NCI-H187 treated with DMSO at 0.1 percent for 48 hours (cell line): ENCODE data around the gene TSPAN31.

Source experiments
- DNase-seq: peaks from one replicate; lab custom pipeline; 2025; lab: John Stamatoyannopoulos, UW

The TSPAN31 gene

GRCh38 chr12:57752668-57753000 is 7.8 kb downstream of the TSPAN31 start:
- no peak for DNase-seq

GRCh38 chr12:57753756-57754337 is 9.0 kb downstream of the TSPAN31 start:
- no peak for DNase-seq

GRCh38 chr12:57754411-57755193 is 9.8 kb downstream of the TSPAN31 start, which contains the start of gene MARCHF9:
TSS of gene MARCHF9 (plus strand) at chr12:57755103. CDS start at chr12:57755529, 426 bp downstream.
- DNase-seq, result peak; percentile 95

GRCh38 chr12:57755194-57755453 is 10.3 kb downstream of the TSPAN31 start:
- DNase-seq, result no peak

GRCh38 chr12:57755454-57756372 is 10.9 kb downstream of the TSPAN31 start:
- DNase-seq, result no peak

GRCh38 chr12:57756406-57757341 is 11.8 kb downstream of the TSPAN31 start:
- no peak for DNase-seq

- no peak for DNase-seq
These were observed 12.9 kb downstream of the TSPAN31 start for GRCh38 chr12:57757771-57758170.

GRCh38 chr12:57758552-57759359 is 13.9 kb downstream of the TSPAN31 start:
- no peak for DNase-seq

GRCh38 chr12:57759360-57759980 is 14.6 kb downstream of the TSPAN31 start:
- no peak for DNase-seq

GRCh38 chr12:57760347-57760982 is 15.6 kb downstream of the TSPAN31 start:
- DNase-seq, result no peak

- no peak for DNase-seq
These were observed 16.7 kb downstream of the TSPAN31 start for GRCh38 chr12:57761391-57761998.

- no peak for DNase-seq
These were observed 17.6 kb downstream of the TSPAN31 start for GRCh38 chr12:57762463-57762862.

- no peak for DNase-seq
These were observed 19.2 kb downstream of the TSPAN31 start for GRCh38 chr12:57763881-57764661.

GRCh38 chr12:57764662-57765002 is 19.8 kb downstream of the TSPAN31 start:
- DNase-seq, result no peak

GRCh38 chr12:57765003-57765697 is 20.3 kb downstream of the TSPAN31 start:
- no peak for DNase-seq

- DNase-seq, result no peak
These were observed 21.0 kb downstream of the TSPAN31 start for GRCh38 chr12:57765698-57766463.
